Hematopoietic multipotent progenitor cell treated with erythropoietin and hydrocortisone succinate and interleukin-3 and kit ligand, for 15 days (in vitro differentiated cells): ENCODE data around the gene RNF13.

ENCODE experiments used
- DNase-seq: peaks from one replicate; pipeline ENCODE4 v3.0.0-alpha.2; 2015; ENCODE audit warnings: low spot score

Gene RNF13

DNA sequence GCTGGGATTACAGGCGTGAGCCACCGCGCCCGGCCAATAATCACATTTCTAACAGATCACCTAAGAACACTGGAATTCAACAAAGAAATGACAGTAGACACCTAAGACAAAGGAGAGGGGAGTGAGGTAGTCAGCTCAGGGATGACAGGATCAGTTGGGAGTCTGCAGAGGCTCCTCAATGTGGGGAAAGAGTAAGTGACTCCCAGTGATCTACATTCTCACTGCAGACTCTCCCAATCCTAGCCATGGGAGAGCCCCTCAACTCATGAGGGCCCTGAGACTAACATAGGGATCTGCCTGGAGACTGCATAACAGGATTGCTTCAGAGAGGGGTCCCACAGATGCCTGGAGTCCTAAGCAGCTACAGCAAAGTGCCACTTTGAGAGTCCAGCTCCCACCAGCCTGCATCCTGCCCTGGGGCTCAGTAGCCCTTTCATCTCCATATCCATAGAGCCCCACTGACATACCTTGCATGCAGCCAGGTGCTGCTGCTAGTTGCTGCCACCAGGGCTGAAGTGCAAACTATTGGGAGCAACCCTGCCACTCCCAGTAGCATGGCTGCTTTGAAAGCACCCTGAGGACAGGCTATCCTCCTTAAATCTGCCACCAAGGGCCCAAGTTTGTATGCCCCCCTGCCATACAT lies 179.5 kb downstream of the RNF13 start:
- DNase-seq = no peak

DNA sequence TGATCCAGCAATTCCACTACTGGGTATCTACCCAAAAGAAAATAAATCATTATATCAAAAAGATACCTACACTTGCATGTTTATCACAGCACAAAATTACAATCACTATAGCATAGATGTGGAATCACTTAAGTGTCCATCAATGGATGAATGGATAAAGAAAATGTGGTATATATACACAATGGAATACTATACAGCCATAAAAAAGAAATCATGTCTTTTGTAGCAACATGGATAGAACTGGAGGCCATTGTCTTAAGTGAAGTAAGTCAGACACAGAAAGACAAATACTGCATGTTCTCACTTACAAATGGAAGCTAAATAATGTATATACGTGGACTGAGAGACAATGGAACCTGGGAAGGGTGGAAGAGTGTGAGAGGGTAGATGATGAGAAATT lies 185.9 kb downstream of the RNF13 start:
- DNase-seq = no peak

DNA sequence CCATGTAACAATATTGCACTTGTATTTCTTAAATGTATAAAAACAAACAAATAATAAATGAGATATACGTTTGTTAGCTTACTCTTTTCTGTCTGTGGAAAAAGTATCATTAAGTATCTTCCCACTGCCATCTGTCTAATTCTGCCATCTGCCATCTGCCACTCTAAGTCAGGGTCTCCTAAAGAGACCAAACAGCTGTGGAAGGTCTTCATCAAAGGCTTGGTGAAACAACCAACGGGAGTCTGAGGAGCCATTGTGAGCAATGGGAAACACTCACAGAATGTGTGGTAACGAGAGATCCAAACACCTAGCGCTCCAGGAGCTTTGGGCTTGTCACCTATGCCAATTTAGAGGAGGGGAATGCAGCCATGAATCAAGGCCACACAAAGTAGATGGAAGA lies 186.4 kb downstream of the RNF13 start:
- DNase-seq = no peak

DNA sequence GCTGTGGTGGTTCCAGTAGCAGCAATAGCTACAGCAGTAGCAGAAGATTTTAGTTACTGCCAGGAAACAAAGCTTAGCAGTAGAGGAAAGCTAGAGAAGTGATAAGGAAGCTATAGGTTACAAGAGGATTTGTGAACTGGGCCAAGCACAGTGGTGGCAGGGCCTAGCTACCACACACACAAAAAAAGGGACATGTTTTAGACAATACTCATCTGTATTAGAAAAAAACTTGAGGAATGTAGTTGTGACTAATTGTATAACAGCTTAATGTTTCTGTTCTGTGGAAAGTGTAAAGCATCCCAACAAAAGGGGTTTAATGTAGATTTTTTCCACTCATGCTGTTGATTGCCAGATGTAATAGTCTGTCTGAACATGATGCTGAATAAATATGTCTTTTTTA lies 187.6 kb downstream of the RNF13 start:
- no peak for DNase-seq

DNA sequence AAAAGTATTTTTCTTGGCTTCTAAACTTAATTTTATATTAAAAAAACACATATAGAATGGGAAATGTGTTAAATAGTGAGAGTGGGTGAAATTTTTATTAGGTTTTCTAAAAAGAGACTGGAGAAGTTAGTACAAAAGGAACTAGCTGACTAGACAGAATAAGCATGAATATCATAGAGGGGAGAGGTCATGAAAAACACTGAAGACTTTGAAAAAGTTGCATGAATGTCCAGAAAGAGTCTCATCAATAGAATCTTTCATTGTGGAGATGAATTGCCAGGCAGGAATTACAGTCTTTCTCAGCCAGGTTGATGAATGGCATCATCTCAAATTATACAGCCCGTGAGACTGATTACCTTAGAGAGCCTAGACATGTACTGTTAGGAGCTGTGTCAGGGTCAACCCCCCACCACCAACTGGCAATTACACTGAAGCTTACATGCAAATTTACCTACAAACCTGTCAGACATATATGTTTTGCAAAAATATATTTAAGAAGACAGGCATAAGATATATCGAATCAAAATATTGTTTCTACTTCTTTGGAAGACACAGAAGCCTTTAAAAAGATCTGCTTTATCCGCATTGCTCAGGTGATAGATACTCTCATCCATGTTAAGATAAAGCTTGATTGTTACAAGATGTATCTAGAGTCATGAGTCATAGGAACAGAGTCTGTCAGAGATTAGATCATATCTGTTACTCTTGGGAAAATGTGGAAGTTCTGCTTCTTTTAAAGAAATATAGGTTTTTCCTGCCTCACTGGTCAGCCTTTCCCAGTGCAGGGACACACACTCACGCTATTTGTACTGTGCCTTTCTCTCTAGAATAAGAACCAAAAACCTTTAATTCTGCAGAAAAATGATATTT lies 192.5 kb downstream of the RNF13 start:
- no peak for DNase-seq

DNA sequence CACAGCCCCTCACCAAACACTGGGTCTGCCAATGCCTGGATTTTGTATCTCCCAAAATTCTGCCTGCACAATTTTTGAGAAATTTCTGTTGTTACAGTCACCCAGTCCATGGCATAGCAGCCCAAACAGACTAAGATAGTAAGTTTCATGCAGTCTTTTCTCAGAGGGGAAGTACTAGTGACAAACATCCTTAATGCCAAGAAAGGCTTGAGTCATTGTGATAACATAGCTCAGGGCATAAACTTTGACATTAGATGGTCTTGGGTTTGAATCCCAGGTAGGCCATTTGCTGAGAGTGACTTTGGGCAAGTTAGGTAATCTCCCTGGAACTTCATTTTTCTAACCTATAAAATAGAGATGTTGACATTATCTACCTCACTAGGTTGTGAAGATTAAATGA lies 193.8 kb downstream of the RNF13 start:
- DNase-seq = no peak
